H1 (cell line): ENCODE results near the gene PLXNB3. TPM values are rescaled to one million over a fixed set of nuclear protein-coding genes. Genes with fewer than 3 reads are reported as not detected.

ENCODE experiments used
- CTCF ChIA-PET: fragments of 300-600 bp; sonication (Branson Sonifier 250); formaldehyde crosslinking; loops from one replicate; lab custom pipeline; 2021; ENCODE audit not compliant: partially characterized antibody; lab: Charles Lee
- POLR2A ChIA-PET: fragments of 300-600 bp; sonication (Branson Sonifier 250); formaldehyde crosslinking; loops from one replicate; lab custom pipeline; 2021; ENCODE audit warnings: inconsistent platforms; ENCODE audit not compliant: partially characterized antibody; lab: Charles Lee
- DNase-seq, 2 experiments: peaks; one replicate each; pipeline versions ENCODE4 v3.0.0 to v3.0.0-alpha.2; 2010 to 2022; ENCODE audit warnings: low spot score in 2 of 2, low read depth in 1 of 2, mixed read lengths in 1 of 2
- FAIRE-seq: peaks from 2 replicates; lab custom pipeline; 2011; peaks lifted over from hg19 to GRCh38; lab: Jason Lieb, UNC
- H2AFZ ChIP-seq: 2 replicates; pipeline ENCODE4 v1.8.1; 2012; ENCODE audit warnings: low read length, inconsistent platforms
- H2AK5ac ChIP-seq: 2 replicates; pipeline ENCODE4 v1.6.1; 2013; ENCODE audit warnings: low read depth, low read length
- H2BK120ac ChIP-seq: replicated peaks from 2 replicates; pipeline ENCODE3; 2013; ENCODE audit warnings: low read depth, low read length, inconsistent platforms
- H2BK12ac ChIP-seq: 2 replicates; pipeline ENCODE4 v1.6.1; 2013; ENCODE audit warnings: low read depth, low read length
- H2BK15ac ChIP-seq: 2 replicates; pipeline ENCODE4 v1.6.1; 2013; ENCODE audit warnings: low read length
- H2BK20ac ChIP-seq: 2 replicates; pipeline ENCODE4 v1.6.1; 2013; ENCODE audit warnings: low read length
- H2BK5ac ChIP-seq: 2 replicates; pipeline ENCODE4 v1.6.1; 2013; ENCODE audit warnings: low read depth, low read length
- H3K14ac ChIP-seq: 2 replicates; pipeline ENCODE4 v1.6.1; 2013; ENCODE audit warnings: inconsistent platforms; ENCODE audit not compliant: insufficient read length
- H3K18ac ChIP-seq: 2 replicates; pipeline ENCODE4 v1.6.1; 2013; ENCODE audit warnings: low read length; ENCODE audit errors: extremely low read depth
- H3K23ac ChIP-seq: 2 replicates; pipeline ENCODE4 v1.6.1; 2013; ENCODE audit warnings: inconsistent platforms; ENCODE audit not compliant: insufficient read length
- H3K23me2 ChIP-seq: 2 replicates; pipeline ENCODE4 v1.6.1; 2013; ENCODE audit warnings: low read depth, low read length
- H3K27ac ChIP-seq: 2 replicates; pipeline ENCODE4 v1.6.1; 2011; ENCODE audit warnings: low read depth, low read length, inconsistent platforms
- H3K27me3 ChIP-seq, 4 experiments: replicated peaks in 1 of 4; 1 replicate in 1 of 4; 2 replicates in 3 of 4; pipeline versions ENCODE4 v1.6.1 to v1.8.1; 2011 to 2013; ENCODE audit warnings: low read length in 3 of 4, mild to moderate bottlenecking in 3 of 4, inconsistent platforms in 2 of 4, mixed read lengths in 2 of 4, moderate library complexity in 1 of 4; ENCODE audit not compliant: control insufficient read depth in 3 of 4, insufficient read depth in 3 of 4; ENCODE audit errors: extremely low read depth in 1 of 4
- H3K36me3 ChIP-seq, 4 experiments: 2 replicates each; pipeline versions ENCODE4 v1.6.1 to v1.8.1; 2011 to 2013; ENCODE audit warnings: mild to moderate bottlenecking in 4 of 4, low read length in 3 of 4, moderate library complexity in 2 of 4, control low read depth in 1 of 4, inconsistent platforms in 1 of 4; ENCODE audit not compliant: insufficient read depth in 4 of 4, control insufficient read depth in 2 of 4
- H3K4ac ChIP-seq: replicated peaks from 2 replicates; pipeline ENCODE3; 2013; ENCODE audit warnings: low read length, low read depth, mixed read lengths, inconsistent platforms; ENCODE audit not compliant: insufficient read length
- H3K4me1 ChIP-seq, 4 experiments: replicated peaks in 1 of 4; 1 replicate in 1 of 4; 2 replicates in 3 of 4; pipeline versions ENCODE4 v1.6.1 to v1.8.1; 2011 to 2013; ENCODE audit warnings: low read length in 3 of 4, inconsistent platforms in 2 of 4, mixed read lengths in 1 of 4; ENCODE audit not compliant: insufficient read depth in 4 of 4, control insufficient read depth in 3 of 4
- H3K4me2 ChIP-seq, 2 experiments: 2 replicates each; pipeline versions ENCODE4 v1.6.1 to v1.8.1; 2011 to 2013; ENCODE audit warnings: low read depth in 2 of 2, low read length in 2 of 2, control low read depth in 1 of 2, inconsistent platforms in 1 of 2, mild to moderate bottlenecking in 1 of 2; ENCODE audit not compliant: insufficient read depth in 1 of 2
- H3K4me3 ChIP-seq, 4 experiments: fragments of 200-600, 300-600 bp in 1 of 4; sonication (generic), shearing (Covaris generic), sonication (Bioruptor Twin) in 1 of 4; 2 replicates each; pipeline versions ENCODE4 v1.5.1 to v1.8.1; 2011 to 2016; ENCODE audit warnings: low read length in 4 of 4, low read depth in 3 of 4, control low read depth in 2 of 4, inconsistent platforms in 2 of 4, mild to moderate bottlenecking in 2 of 4, mixed read lengths in 1 of 4, moderate library complexity in 1 of 4; ENCODE audit not compliant: insufficient read depth in 2 of 4; ENCODE audit errors: extremely low read depth in 1 of 4
- H3K56ac ChIP-seq: replicated peaks from 2 replicates; pipeline ENCODE3; 2013; ENCODE audit warnings: low read depth, mild to moderate bottlenecking, mixed read lengths, low read length, inconsistent platforms; ENCODE audit not compliant: insufficient read length
- H3K79me1 ChIP-seq: 2 replicates; pipeline ENCODE4 v1.6.1; 2013; ENCODE audit warnings: low read depth, low read length, control low read depth
- H3K79me2 ChIP-seq, 2 experiments: 2 replicates each; pipeline versions ENCODE4 v1.6.1 to v1.8.1; 2012 to 2013; ENCODE audit warnings: low read length in 2 of 2, mild to moderate bottlenecking in 2 of 2, inconsistent platforms in 1 of 2; ENCODE audit not compliant: insufficient read depth in 2 of 2, control insufficient read depth in 1 of 2
- H3K9ac ChIP-seq, 4 experiments: replicated peaks in 1 of 4; 1 replicate in 1 of 4; 2 replicates in 3 of 4; pipeline versions ENCODE4 v1.6.1 to v1.8.1; 2011 to 2013; ENCODE audit warnings: low read depth in 3 of 4, low read length in 3 of 4, control low read depth in 2 of 4, mild to moderate bottlenecking in 2 of 4, moderate library complexity in 2 of 4, inconsistent platforms in 1 of 4; ENCODE audit errors: extremely low read depth in 1 of 4
- H3K9me3 ChIP-seq, 2 experiments: 2 replicates each; pipeline versions ENCODE4 v1.6.1 to v1.8.1; 2012 to 2013; ENCODE audit warnings: mild to moderate bottlenecking in 2 of 2, moderate library complexity in 2 of 2, control low read depth in 1 of 2, inconsistent platforms in 1 of 2, low read depth in 1 of 2, low read length in 1 of 2, mixed read lengths in 1 of 2; ENCODE audit not compliant: insufficient read depth in 2 of 2
- H4K20me1 ChIP-seq, 2 experiments: replicated peaks in 1 of 2; 2 replicates each; pipeline versions ENCODE3 to v1.8.1; 2011 to 2013; ENCODE audit warnings: inconsistent platforms in 2 of 2, low read length in 2 of 2, mild to moderate bottlenecking in 1 of 2; ENCODE audit not compliant: insufficient read depth in 2 of 2, control insufficient read depth in 1 of 2
- H4K5ac ChIP-seq: 2 replicates; pipeline ENCODE4 v1.6.1; 2013; ENCODE audit warnings: low read length, low read depth, mixed read lengths, inconsistent platforms; ENCODE audit not compliant: insufficient read length
- H4K8ac ChIP-seq: 2 replicates; pipeline ENCODE4 v1.8.0; 2013; ENCODE audit warnings: mild to moderate bottlenecking, moderate library complexity, low read length, inconsistent platforms; ENCODE audit not compliant: insufficient read depth; ENCODE audit errors: extremely low read depth
- H4K91ac ChIP-seq: replicated peaks from 2 replicates; pipeline ENCODE3; 2013; ENCODE audit warnings: low read length, mixed read lengths, inconsistent platforms; ENCODE audit not compliant: insufficient read length
- HDAC2 ChIP-seq, 2 experiments: fragments of 300-600 bp in 1 of 2; sonication (generic) in 1 of 2; IDR thresholded peaks; 2 replicates each; pipeline ENCODE4 v1.6.1; 2011 to 2012; ENCODE audit warnings: low read depth in 2 of 2, low read length in 2 of 2, mild to moderate bottlenecking in 2 of 2, moderate library complexity in 2 of 2, borderline replicate concordance in 1 of 2, inconsistent platforms in 1 of 2
- RAD21 ChIP-seq, 2 experiments: IDR thresholded peaks in 1 of 2; conservative IDR thresholded peaks in 1 of 2; 2 replicates each; pipeline ENCODE4 v1.6.1; 2011; ENCODE audit warnings: low read depth in 2 of 2, low read length in 2 of 2, improper control_type of control experiment in 1 of 2, inconsistent platforms in 1 of 2, mild to moderate bottlenecking in 1 of 2, moderate library complexity in 1 of 2
- WGBS, 2 experiments: shearing (Covaris generic) in 1 of 2; methylation state at CpG; one replicate each; pipeline versions ENCODE4 v1.1.6 to v1.1.7; 2013 to 2015; ENCODE audit warnings: low lambda C conversion rate in 2 of 2, mixed read lengths in 2 of 2, inconsistent platforms in 1 of 2, low coverage in 1 of 2, missing lambda C conversion rate in 1 of 2; ENCODE audit not compliant: insufficient replicate concordance in 2 of 2, insufficient coverage in 1 of 2, insufficient read length in 1 of 2; ENCODE audit errors: extremely low coverage in 1 of 2, missing lambda C conversion rate in 1 of 2; 5-methylcytosine and 5-hydroxymethylcytosine counted together
- polyA plus RNA-seq, 7 experiments: library from polyadenylated mRNA; depleted of rRNA in 3 of 7; stranded (reverse) in 5 of 7; unstranded in 2 of 7; fragments of >200 nt in 5 of 7; fragments of 200-250 nt in 2 of 7; gene quantifications; 1 replicate in 5 of 7; 2 replicates in 1 of 7; 4 replicates in 1 of 7; pipeline versions ENCODE4 v1.2.1 to v1.2.3, GENCODE V29; 2011 to 2013; ENCODE audit warnings: missing spikeins in 2 of 7, mixed read lengths in 2 of 7
- total RNA-seq: library from RNA; stranded (reverse); fragmentation: NEBNext Ultra II Directional; extraction: Animal tissue kit (Norgen Biotek cat#: 25700); gene quantifications from 2 replicates; pipeline ENCODE4 v1.2.1, GENCODE V29; 2021
- TF ChIP-seq, protein P1 (sequence below): IDR thresholded peaks from 2 replicates; pipeline ENCODE4 v1.6.1; 2012; ENCODE audit warnings: inconsistent platforms
- TF ChIP-seq, protein P2 (sequence below), 3 experiments: IDR thresholded peaks; 1 replicate in 2 of 3; 2 replicates in 1 of 3; pipeline versions ENCODE4 v1.5.1 to v1.6.1; 2011; ENCODE audit warnings: low read length in 3 of 3, mild to moderate bottlenecking in 3 of 3, inconsistent platforms in 2 of 3, low read depth in 1 of 3, moderate library complexity in 1 of 3; ENCODE audit not compliant: insufficient read depth in 1 of 3; ENCODE audit errors: control extremely low read depth in 1 of 3

The PLXNB3 gene
- total and polyA plus RNA-seq, 2 of the 8 experiments (the other 6 are each of a cell fraction or from before 2014, with no cell fraction given): 1.2 to 2.7 TPM

DNA sequence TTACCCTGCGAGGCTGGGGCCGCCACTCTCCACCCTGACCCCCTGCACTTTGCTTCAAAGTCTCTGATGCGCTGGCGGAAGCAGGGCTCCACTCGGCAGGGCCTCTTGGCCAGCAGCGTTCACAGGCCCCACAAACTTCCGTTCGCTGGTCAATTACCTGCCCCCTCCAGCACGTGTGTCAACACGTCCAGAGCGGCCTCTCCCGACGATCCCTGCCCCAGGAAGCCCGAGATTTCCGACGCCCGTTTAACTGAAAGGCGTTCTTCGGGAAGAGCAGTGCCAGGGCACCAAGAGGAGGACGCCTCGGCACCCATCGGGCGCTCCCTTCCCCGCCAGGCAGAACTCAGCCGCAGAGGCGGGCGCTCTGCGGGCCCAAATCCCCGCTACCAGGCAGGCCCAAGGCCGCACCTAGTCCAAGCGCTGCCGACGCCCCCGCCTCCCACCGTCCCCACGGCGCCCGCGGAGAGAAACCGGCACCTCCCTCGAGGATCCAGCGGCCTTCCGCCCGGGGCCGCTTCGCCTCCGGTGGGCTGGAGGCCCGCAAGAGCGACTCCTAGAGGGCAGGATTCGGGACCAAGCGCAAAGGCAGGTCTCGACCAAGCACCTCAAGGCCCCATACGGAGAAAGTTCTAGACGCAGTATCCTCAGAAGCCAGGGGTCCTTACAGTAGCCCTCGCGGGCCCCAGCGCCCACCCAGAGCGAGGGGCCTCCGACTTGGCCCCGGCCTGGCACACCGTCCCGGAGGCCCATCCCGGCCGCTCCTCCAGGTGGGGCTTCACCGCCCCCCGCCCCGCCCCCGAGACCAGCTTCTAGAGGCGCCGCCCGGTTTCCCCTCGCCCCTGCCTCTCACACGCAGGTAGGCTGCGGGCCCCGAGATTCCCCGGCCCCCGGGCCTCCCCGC lies 40.4 kb upstream of the PLXNB3 start:
- peaks cover 5% of the 10 kb centered on the region; the same call in 1 of the 2 replicates for H3K23me2 ChIP-seq
- H3K4me2 ChIP-seq: peak overlapping the region; percentile 66 to 92
- H3K79me1 ChIP-seq: peaks cover 3% of the 10 kb centered on the region; the same call in 1 of the 2 replicates
- H4K20me1 ChIP-seq: peaks cover 4 to 19% of the 10 kb centered on the region in 2 experiments
- no peak overlapping the region for H3K4ac ChIP-seq
- WGBS, 2 experiments: 2% methylated on average over 16 of the region's 78 CpGs; no CpG with 5 or more reads in 1 of the 2 experiments
- H4K5ac ChIP-seq: no peak overlapping the region
- H3K14ac ChIP-seq: no peak overlapping the region
- H2AK5ac ChIP-seq: 0 out of 2 replicates have a peak overlapping the region, but pooled peaks have one; percentile 24
- H3K36me3 ChIP-seq: peaks cover 3 to 24% (median 19%) of the 10 kb centered on the region in 4 experiments; a peak in 7 of 8 replicates
- H3K27me3 ChIP-seq: no peaks in the 10 kb centered on the region
- H3K18ac ChIP-seq: no peak overlapping the region
- H4K8ac ChIP-seq: no peak overlapping the region
- POLR2A ChIA-PET: interaction anchor here (0.8 to 1.4 kb wide), 3 partner anchors 37 to 205 kb away, joined by 3 read pairs; no protein-coding TSS in a partner anchor
- peaks cover 0 to 20% of the 10 kb centered on the region in 2 experiments; a peak in 2 of 4 replicates for H3K79me2 ChIP-seq
- H3K56ac ChIP-seq: peak overlapping the region; percentile 39
- DNase-seq: peak in 1 of 2 experiments; percentile 63
- H2BK20ac ChIP-seq: no peak overlapping the region
- H3K4me3 ChIP-seq: peak overlapping the region; percentile 45 to 88 (median 66)
- no peak overlapping the region; the same call in 1 of the 2 replicates for H3K27ac ChIP-seq
- peaks cover 0 to 24% (median 13%) of the 10 kb centered on the region in 4 experiments; a peak in 6 of 7 replicates for H3K4me1 ChIP-seq
- H2AFZ ChIP-seq: no peak overlapping the region
- H3K9ac ChIP-seq: peak overlapping the region in 3 of 4 experiments; percentile 34 to 65 (median 55); a peak in 4 of 7 replicates
- H3K9me3 ChIP-seq: no peaks in the 10 kb centered on the region
- H4K91ac ChIP-seq: no peak overlapping the region
- H2BK5ac ChIP-seq: peak overlapping the region; percentile 44; the same call in 1 of the 2 replicates
- H3K23ac ChIP-seq: no peak overlapping the region
- no peak overlapping the region for H2BK12ac ChIP-seq
- CTCF ChIA-PET: interaction anchor here (0.7 to 1.9 kb wide), 2 partner anchors 14 to 19 kb away, joined by 3 to 10 read pairs; no protein-coding TSS in a partner anchor
- H2BK120ac ChIP-seq: no peak overlapping the region
- no peak overlapping the region for H2BK15ac ChIP-seq
- FAIRE-seq: no peak
- TF ChIP-seq, protein P1, sequence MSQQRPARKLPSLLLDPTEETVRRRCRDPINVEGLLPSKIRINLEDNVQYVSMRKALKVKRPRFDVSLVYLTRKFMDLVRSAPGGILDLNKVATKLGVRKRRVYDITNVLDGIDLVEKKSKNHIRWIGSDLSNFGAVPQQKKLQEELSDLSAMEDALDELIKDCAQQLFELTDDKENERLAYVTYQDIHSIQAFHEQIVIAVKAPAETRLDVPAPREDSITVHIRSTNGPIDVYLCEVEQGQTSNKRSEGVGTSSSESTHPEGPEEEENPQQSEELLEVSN: peak; percentile 11; the same call in 1 of the 2 replicates
- TF ChIP-seq HDAC2 (IDR thresholded peaks at IDR 0.05; ENCODE audit: borderline replicate concordance in 1 of 2, low read depth in 2 of 2, low read length in 2 of 2) (no peak), RAD21 (IDR thresholded peaks at IDR 0.05 in 1 of 2, conservative IDR thresholded peaks at IDR 0.05 in 1 of 2; ENCODE audit: low read depth in 2 of 2, low read length in 2 of 2) (0 out of 4 replicates have a peak, but pooled peaks of 1 of the 2 experiments have one; percentile 10)
- TF ChIP-seq, protein P2, sequence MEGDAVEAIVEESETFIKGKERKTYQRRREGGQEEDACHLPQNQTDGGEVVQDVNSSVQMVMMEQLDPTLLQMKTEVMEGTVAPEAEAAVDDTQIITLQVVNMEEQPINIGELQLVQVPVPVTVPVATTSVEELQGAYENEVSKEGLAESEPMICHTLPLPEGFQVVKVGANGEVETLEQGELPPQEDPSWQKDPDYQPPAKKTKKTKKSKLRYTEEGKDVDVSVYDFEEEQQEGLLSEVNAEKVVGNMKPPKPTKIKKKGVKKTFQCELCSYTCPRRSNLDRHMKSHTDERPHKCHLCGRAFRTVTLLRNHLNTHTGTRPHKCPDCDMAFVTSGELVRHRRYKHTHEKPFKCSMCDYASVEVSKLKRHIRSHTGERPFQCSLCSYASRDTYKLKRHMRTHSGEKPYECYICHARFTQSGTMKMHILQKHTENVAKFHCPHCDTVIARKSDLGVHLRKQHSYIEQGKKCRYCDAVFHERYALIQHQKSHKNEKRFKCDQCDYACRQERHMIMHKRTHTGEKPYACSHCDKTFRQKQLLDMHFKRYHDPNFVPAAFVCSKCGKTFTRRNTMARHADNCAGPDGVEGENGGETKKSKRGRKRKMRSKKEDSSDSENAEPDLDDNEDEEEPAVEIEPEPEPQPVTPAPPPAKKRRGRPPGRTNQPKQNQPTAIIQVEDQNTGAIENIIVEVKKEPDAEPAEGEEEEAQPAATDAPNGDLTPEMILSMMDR (IDR thresholded peaks at IDR 0.05; ENCODE audit: control extremely low read depth in 1 of 3, insufficient read depth in 1 of 3, low read depth in 1 of 3, low read length in 3 of 3): peak in 2 of 3 experiments; percentile 43 to 58; a peak in 3 of 4 replicates
